ENCODE measurements around the gene STAC2. TPM values are rescaled to one million over a fixed set of nuclear protein-coding genes. Genes with fewer than 3 reads are reported as not detected.

Gene STAC2
- total and polyA plus RNA-seq, 2 of the 13 experiments (the other 11 are each of a cell fraction or from before 2014, with no cell fraction given) = not detected

- TF ChIP-seq ZNF572 (CRISPR knock-in tag; IDR thresholded peaks at IDR 0.05) = 0 out of 2 replicates have a peak, but pooled peaks have one; percentile 44
- no peak for TF ChIP-seq ZFP82 (CRISPR knock-in tag; IDR thresholded peaks at IDR 0.05; ENCODE audit: borderline replicate concordance)
- TF ChIP-seq MIER3 (CRISPR knock-in tag; IDR thresholded peaks at IDR 0.05; ENCODE audit: borderline replicate concordance) = no peak
- TF ChIP-seq ZNF629 (CRISPR knock-in tag; conservative IDR thresholded peaks at IDR 0.05) = 0 out of 2 replicates have a peak, but pooled peaks have one; percentile 5
- TF ChIP-seq TMF1 (CRISPR knock-in tag; IDR thresholded peaks at IDR 0.05; ENCODE audit: low read depth) = 0 out of 2 replicates have a peak, but pooled peaks have one; percentile 13
- peak in 1 of 2 experiments; percentile 57; a peak in 2 of 4 replicates for TF ChIP-seq POLR2A (IDR thresholded peaks at IDR 0.05; ENCODE audit: insufficient read depth in 1 of 2, low read depth in 2 of 2, low read length in 2 of 2)
- TF ChIP-seq ARID2 (CRISPR knock-in tag; IDR thresholded peaks at IDR 0.05; ENCODE audit: borderline replicate concordance) = 0 out of 2 replicates have a peak, but pooled peaks have one; percentile 19
- TF ChIP-seq ZNF430 (CRISPR knock-in tag; IDR thresholded peaks at IDR 0.05) = peak; percentile 16; the same call in 1 of the 2 replicates
- TF ChIP-seq KAT7 (CRISPR knock-in tag; IDR thresholded peaks at IDR 0.05; ENCODE audit: borderline replicate concordance) = peak; percentile 39; the same call in 1 of the 2 replicates
- TF ChIP-seq ZNF282 (IDR thresholded peaks at IDR 0.05; ENCODE audit: partially characterized antibody) = no peak
- no peak for TF ChIP-seq ZBTB1 (CRISPR knock-in tag; IDR thresholded peaks at IDR 0.05; ENCODE audit: borderline replicate concordance)
Observed at GRCh38 chr17:39200957-39201510, 24.7 kb downstream of the STAC2 start (continued).

- Histone ChIP-seq H4K20me1 (ENCODE audit: insufficient read depth, low read length) (peaks cover 23% of the 10 kb centered on the region), H3K4me1 (ENCODE audit: insufficient read depth, low read length) (peaks cover 53% of the 10 kb centered on the region), H3K79me2 (ENCODE audit: insufficient read depth, low read length) (peaks cover 23% of the 10 kb centered on the region), H3K27me3 (ENCODE audit: control insufficient read depth in 1 of 2, insufficient read depth in 2 of 2, low read length in 2 of 2) (no peaks in the 10 kb centered on the region; a peak in 1 of 5 replicates), H3K9ac (ENCODE audit: insufficient read depth, low read depth, low read length) (peak within 1 kb of the TSS; percentile 98), H3K27ac (ENCODE audit: extremely low read length, insufficient read depth, low read length) (peak within 1 kb of the TSS; percentile 97), H3K9me3 (ENCODE audit: low read length) (no peaks in the 10 kb centered on the region), H3K4me2 (ENCODE audit: low read depth, low read length) (peak within 1 kb of the TSS; percentile 94), H3K36me3 (replicated peaks in 1 of 2; ENCODE audit: control insufficient read depth in 1 of 2, insufficient read depth in 2 of 2, low read length in 2 of 2) (peaks cover 26 to 35% of the 10 kb centered on the region in 2 experiments), H3K4me3 (replicated peaks in 1 of 3; ENCODE audit: insufficient read depth in 1 of 3, low read depth in 2 of 3, low read length in 3 of 3) (peak within 1 kb of the TSS; percentile 65 to 92 (median 77)), H2AFZ (ENCODE audit: low read length) (peak within 1 kb of the TSS; percentile 100)
- peak; percentile 43 for FAIRE-seq
- WGBS (ENCODE audit: low lambda C conversion rate) = under 1% methylated on average over 42 of the region's 52 CpGs
- POLR2A ChIA-PET = interaction anchor here (0.6 to 1.6 kb wide), 39 partner anchors 9 to 704 kb away, joined by 3 to 28 read pairs (median 5); partner anchors contain the start of genes CDK12, CWC25, FBXL20 and LASP1
- CTCF ChIA-PET (ENCODE audit: low intra/inter-chr PET ratio, low total read pairs) = no interaction called here
- DNase-seq (ENCODE audit: low spot score) = no peak
- in situ Hi-C loops (cut with HindIII; ENCODE audit: extremely low pct_ligation_motif_present, low pct_unique_long_range_greater_than_20kb) (no loop called here), intact Hi-C loops (cut with micrococcal nuclease; ENCODE audit: unreplicated experiment) (no loop called here)
- peak; percentile 63 for ATAC-seq
- no TSS peak for BruUV-seq (replicated peaks)
- TF ChIP-seq KDM3A (CRISPR knock-in tag; IDR thresholded peaks at IDR 0.05; ENCODE audit: low read depth) (peak; percentile 84; the same call in 1 of the 2 replicates), RFXANK (CRISPR knock-in tag; IDR thresholded peaks at IDR 0.05) (no peak)
- TF ChIP-seq, protein P1, sequence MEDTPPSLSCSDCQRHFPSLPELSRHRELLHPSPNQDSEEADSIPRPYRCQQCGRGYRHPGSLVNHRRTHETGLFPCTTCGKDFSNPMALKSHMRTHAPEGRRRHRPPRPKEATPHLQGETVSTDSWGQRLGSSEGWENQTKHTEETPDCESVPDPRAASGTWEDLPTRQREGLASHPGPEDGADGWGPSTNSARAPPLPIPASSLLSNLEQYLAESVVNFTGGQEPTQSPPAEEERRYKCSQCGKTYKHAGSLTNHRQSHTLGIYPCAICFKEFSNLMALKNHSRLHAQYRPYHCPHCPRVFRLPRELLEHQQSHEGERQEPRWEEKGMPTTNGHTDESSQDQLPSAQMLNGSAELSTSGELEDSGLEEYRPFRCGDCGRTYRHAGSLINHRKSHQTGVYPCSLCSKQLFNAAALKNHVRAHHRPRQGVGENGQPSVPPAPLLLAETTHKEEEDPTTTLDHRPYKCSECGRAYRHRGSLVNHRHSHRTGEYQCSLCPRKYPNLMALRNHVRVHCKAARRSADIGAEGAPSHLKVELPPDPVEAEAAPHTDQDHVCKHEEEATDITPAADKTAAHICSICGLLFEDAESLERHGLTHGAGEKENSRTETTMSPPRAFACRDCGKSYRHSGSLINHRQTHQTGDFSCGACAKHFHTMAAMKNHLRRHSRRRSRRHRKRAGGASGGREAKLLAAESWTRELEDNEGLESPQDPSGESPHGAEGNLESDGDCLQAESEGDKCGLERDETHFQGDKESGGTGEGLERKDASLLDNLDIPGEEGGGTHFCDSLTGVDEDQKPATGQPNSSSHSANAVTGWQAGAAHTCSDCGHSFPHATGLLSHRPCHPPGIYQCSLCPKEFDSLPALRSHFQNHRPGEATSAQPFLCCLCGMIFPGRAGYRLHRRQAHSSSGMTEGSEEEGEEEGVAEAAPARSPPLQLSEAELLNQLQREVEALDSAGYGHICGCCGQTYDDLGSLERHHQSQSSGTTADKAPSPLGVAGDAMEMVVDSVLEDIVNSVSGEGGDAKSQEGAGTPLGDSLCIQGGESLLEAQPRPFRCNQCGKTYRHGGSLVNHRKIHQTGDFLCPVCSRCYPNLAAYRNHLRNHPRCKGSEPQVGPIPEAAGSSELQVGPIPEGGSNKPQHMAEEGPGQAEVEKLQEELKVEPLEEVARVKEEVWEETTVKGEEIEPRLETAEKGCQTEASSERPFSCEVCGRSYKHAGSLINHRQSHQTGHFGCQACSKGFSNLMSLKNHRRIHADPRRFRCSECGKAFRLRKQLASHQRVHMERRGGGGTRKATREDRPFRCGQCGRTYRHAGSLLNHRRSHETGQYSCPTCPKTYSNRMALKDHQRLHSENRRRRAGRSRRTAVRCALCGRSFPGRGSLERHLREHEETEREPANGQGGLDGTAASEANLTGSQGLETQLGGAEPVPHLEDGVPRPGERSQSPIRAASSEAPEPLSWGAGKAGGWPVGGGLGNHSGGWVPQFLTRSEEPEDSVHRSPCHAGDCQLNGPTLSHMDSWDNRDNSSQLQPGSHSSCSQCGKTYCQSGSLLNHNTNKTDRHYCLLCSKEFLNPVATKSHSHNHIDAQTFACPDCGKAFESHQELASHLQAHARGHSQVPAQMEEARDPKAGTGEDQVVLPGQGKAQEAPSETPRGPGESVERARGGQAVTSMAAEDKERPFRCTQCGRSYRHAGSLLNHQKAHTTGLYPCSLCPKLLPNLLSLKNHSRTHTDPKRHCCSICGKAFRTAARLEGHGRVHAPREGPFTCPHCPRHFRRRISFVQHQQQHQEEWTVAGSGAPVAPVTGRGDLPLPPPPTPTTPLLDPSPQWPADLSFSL (CRISPR knock-in tag; IDR thresholded peaks at IDR 0.05) = peak; percentile 64; the same call in 1 of the 2 replicates
Observed at GRCh38 chr17:39200070-39200879, 25.5 kb downstream of the STAC2 start, which contains the start of gene RPL19. Gene RPL19 (plus strand): TSS chr17:39200283. CDS start chr17:39200345, 62 bp downstream.
